ENCODE data around the gene CILP2.

DNA sequence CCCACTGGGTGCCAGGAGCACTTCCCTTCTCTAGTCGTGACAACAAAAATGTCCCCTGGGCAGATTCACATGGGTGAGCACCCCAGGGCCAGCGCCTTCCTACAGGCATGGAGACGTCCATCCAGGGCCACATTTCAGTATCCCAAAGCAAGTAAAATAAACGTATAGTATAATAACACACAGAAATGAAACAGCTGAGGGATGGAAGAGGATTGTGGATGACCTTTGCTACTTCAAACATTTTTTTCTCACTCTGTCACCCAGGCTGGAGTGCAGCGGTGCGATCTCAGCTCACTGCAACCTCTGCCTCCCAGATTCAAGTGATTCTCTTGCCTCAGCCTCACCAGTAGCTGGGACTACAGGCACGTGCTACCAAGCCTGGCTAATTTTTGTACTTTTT, 28.2 kb downstream of the CILP2 start:
- TF ChIP-seq, protein P1, sequence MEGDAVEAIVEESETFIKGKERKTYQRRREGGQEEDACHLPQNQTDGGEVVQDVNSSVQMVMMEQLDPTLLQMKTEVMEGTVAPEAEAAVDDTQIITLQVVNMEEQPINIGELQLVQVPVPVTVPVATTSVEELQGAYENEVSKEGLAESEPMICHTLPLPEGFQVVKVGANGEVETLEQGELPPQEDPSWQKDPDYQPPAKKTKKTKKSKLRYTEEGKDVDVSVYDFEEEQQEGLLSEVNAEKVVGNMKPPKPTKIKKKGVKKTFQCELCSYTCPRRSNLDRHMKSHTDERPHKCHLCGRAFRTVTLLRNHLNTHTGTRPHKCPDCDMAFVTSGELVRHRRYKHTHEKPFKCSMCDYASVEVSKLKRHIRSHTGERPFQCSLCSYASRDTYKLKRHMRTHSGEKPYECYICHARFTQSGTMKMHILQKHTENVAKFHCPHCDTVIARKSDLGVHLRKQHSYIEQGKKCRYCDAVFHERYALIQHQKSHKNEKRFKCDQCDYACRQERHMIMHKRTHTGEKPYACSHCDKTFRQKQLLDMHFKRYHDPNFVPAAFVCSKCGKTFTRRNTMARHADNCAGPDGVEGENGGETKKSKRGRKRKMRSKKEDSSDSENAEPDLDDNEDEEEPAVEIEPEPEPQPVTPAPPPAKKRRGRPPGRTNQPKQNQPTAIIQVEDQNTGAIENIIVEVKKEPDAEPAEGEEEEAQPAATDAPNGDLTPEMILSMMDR (IDR thresholded peaks at IDR 0.05; ENCODE audit: insufficient read depth, low read length, poor library complexity, severe bottlenecking), result no peak
- no peak for TF ChIP-seq EZH2phosphoT487 (conservative IDR thresholded peaks at IDR 0.05; ENCODE audit: low read length)
